Gastroesophageal sphincter (tissue), 3 donors: ENCODE data around the gene HNRNPH2.

ENCODE experiments used
- CTCF ChIP-seq, 4 experiments: fragments of 200-600 bp in 2 of 4; fragments of 450-650 bp in 2 of 4; sonication (generic) in 1 of 4; IDR thresholded peaks; one replicate each; pipeline ENCODE4 v1.5.1; 2017 to 2019; ENCODE audit warnings: antibody characterized with exemption in 4 of 4, mild to moderate bottlenecking in 2 of 4, moderate library complexity in 2 of 4
- POLR2AphosphoS5 ChIP-seq: sonication (generic); formaldehyde crosslinking; IDR thresholded peaks from one replicate; pipeline ENCODE4 v1.6.1; 2017; ENCODE audit warnings: antibody characterized with exemption

GRCh38 chrX:101368800-101369199 is 39.2 kb upstream of the HNRNPH2 start:
- TF ChIP-seq CTCF (IDR thresholded peaks at IDR 0.05) (no peak), POLR2AphosphoS5 (no peak)
